ENCODE data around the gene PRKD3.
A peak's percentile ranks its signal among the peaks of the same experiment; 100 is the strongest.

PRKD3 gene

DNA sequence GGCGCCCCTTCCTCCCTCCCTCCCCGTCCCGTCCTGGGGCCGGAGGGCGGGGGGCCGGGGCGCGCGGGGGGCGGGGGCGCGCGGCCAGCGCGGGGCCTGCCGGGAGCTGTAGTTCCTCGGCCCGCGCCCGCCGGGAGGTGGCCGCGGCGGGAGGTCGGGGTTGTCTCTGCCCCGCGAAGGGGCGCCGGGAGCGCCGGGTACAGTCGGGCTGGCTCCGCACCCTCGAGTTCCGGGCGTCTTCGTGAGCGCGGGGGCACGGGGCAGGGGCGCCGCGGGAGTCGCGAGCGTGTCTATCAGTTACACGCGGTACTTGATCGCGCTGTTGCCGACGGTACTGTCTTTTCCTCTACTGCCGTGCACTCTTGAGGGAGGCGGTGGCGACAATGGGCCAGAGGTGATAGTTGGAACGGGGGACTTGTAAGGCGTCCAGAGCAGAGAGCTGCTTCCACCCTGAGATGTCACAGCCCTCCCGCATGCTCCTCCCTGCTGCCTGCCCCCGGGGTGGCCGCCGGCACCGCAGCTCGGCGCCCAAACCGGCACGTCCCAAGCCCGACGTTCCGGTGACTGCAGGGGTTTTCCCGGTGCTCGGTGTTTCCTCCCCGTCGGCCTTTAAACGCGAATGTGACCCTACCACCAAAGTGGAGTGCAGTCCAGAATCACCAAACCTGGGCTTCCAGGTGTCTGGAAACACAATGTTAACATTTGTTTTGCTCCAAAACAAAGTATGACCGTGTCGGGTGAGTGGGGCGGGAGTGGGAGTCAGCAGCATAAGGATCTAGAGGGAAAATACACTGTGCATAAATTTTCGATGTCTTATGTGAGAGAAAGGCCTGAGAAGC lies at the start of gene PRKD3:
PRKD3 (minus strand) TSS at position 48 of the 839 bp plus-strand sequence. CDS start 8,309 bp downstream, outside the sequence.
- peak; percentile 33 for DNase-seq

DNA sequence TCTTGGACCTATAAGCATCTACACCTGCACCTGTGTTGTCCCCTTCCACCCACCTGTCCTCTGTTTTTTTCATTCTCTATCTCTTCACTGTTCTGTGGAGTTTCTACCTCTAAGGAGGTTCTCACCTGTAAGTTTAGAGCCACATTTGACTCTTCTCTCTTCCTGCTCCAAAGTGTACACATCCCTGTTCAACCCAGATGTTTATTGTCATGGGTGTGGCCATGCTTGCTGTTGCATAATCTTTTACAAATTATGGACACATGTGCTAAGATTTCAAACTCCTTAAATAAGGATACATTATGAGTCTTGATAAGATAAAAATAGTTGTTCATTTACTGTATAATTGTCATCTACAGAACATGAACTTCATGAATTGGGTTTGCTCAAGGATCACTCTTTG lies 47.4 kb upstream of the PRKD3 start:
- no peak for DNase-seq

DNA sequence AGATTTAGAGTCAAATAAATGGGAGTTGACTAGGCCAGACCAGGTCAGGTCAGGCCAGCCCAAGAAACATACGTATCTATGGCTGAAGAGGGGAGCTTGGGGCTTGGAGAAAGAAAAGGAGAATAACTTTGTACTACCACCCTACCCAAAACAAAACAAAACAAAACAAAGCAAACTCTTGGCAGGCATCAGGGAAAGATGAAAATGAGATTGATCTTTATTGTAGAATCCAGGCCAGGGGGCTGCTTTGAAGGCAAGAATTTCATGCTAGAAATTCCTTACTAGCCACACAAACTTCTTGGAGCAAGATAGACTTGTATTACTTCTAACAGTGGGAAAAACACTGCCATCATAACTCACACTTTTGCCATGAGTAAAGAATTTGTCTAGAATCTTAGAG lies 46.0 kb upstream of the PRKD3 start:
- DNase-seq = no peak

DNA sequence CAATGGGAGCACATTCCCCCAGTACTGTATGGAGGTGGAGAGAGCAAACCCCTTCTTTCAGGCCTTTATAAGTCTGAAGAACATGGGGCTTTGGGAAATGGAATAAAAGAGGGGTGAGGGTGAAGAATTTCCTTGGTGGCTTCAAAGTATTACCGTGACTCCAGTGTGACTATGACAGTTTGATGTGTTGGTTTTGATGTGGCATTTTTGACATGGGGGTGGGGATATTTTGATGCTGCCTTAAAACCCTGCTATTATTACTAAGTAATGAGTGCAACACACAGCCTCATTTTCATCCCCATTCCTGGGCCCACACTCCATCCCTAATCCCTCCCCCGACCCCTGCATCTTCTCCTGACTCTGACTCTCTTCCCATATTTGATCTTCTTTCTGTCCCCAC lies 43.4 kb upstream of the PRKD3 start:
- no peak for DNase-seq

DNA sequence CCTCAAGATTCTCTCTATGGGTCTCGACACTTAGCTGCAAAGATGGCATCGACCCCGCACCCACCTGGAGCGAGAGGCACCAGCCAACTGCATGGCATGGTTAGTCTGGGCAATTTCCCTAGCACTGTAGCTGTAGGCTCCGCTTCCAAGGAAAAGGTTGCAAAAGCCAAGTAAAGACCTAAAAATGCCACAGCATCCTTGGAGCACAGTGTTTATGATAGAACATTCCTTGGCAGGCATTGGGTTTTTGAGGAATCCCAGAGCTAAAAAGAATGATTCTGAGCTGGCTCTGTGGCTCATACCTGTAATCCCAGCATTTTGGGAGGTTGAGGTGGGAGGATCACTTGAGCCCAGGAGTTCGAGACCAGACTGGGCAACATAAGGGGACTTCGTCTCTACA lies 42.7 kb upstream of the PRKD3 start:
- DNase-seq = no peak

DNA sequence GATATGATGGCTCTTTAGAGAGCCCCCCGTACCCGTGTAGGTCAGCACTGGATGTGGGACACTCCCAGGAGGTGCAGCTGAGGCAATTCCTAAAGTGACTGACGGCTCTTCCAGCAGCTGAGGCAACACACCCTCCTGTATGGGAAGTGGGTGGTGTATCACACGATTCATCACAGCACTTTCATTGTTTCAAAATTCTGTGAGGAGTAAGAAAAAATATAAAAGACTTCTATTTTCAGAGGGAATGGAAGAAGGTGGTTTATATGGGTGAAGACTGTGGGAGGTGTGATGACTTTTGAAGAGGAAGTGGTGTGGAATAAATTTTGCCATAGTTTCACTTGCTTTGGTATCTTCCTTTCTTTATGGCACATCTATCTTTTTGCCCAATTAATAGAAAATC lies 42.1 kb upstream of the PRKD3 start:
- DNase-seq = no peak

DNA sequence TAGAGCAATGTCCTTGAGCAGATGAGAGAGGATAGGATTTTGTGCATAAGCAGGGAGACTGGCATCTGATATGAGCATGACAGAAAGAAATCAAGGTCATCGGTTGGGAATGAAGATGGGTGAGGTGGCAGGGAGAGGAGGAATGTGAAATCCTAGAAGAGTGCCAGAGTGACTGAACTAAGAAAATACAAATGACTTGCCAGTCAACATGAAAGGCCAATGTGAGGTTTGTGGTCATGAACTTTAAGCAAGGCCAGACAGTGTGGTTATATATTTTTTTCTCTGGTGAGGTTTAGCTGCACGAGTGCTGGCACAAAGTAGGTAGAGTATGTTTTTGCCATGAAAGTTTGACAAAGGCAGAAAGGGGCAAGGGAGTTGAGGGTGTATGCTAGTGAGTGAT lies 41.0 kb upstream of the PRKD3 start:
- DNase-seq = peak; percentile 18

DNA sequence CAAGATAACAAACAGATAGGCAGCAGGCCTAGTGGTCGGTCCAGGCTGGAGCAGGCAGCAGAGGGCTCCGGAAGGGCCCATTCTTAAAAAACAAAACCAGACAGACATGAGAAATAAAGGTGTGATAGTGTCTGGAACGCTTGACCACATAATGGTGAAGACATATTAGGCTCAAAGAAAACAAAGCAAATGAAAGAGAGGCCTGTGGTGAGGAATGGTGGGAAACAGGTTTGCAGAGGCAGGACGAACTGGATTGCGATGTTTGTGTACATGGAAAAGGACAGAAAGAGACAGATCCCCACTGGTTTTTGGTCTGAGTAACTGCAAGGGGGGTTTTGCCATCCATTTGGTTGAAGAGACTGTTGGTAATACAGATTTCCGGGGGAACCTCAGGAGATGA lies 39.7 kb upstream of the PRKD3 start:
- DNase-seq = no peak

DNA sequence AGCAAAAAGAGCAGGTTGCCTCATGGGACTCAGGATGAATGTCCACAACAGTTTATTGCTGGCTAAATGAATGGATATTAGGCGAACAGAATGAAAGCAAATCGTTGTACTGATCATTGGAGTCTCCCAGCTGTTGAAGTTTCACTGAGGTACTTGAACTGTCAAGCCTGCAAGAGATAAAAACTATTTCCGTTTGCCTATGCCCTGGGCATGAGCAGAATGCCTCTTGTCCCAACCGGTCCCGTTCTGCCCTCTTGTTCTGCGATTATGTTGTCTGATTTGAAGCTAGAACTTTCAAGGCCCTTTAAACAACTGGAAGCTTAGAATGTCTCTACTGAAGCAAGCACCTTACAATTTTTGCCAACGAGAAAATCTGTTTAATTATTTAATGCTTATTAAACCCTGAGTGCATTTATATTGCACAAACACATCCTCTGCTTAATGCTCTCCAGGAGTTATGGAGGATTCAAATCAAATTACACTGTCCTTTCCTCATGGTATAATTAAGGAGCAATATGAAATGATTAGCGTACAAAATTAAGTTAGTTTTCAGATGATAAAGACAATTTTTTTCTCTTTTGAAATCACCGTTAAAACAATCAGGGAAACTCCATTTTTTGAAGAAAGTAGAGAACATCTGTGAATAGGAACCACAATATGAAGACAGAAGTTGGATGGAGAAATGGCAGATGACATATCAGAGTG lies 37.5 kb upstream of the PRKD3 start:
- DNase-seq = no peak

DNA sequence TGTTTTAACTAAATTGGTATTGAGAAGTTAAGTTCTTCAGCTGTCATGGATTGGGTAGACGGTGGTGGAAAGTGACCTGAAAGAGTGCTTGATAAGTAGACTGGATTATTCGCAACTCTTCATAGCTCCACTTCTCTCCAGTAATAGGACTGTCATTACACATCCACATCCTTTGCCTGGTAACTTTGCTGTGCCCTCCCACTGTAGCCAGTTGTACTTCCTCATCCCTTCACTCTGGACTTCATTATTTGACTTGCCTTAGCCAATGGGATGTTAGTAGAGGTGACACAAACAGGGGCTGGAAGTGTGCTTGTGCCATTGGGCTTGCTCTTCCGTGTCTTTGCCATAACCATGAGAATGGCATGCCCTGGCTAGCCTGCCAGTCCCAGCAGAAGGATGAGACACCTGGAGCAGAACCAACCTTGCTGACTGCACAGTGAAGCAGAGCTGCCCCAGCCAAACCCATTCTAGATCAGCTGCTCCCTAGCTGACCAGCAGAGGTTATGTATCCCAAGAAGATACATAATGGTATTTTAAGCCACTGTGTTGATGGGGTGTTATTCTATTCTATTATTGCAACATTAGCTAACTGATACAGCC lies 36.7 kb upstream of the PRKD3 start:
- no peak for DNase-seq

DNA sequence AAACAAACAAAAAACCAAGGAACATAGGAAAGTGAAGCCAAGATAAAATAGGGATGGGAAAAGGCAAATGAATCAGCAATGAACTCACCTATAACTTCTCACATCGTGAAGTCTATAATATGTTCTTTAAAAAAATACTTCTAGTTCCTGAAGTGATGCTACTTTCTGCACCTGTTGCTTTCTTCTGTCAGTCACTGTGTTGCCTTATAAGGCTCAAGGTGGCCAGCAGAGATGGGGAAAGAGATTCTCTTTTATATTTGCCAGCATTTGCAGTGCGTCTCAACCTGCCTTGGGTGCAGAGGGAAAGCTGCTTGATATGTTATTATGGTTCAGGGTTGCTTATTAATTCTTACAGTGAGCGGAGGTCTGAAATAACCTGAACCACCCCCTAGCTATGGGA lies 33.8 kb upstream of the PRKD3 start:
- DNase-seq = no peak

DNA sequence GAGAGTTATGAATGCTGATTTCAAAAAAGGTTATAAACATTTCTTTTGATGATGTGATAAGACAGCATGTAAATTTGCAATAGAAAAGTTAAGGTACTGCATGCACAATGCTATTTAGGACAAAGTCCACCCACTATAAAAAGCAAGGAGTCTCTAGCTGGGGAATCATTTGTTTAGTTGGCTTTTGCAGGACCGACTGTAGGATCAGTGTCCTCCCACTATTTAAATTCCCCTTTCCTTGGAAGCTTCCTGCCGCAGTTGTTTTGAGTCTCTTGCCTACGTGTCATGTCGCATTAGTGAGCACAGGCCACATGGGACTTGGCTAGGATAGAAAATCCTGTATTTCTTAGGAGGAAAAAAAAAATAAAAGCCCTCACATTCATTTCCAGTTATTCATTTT lies 32.9 kb upstream of the PRKD3 start:
- DNase-seq = no peak

DNA sequence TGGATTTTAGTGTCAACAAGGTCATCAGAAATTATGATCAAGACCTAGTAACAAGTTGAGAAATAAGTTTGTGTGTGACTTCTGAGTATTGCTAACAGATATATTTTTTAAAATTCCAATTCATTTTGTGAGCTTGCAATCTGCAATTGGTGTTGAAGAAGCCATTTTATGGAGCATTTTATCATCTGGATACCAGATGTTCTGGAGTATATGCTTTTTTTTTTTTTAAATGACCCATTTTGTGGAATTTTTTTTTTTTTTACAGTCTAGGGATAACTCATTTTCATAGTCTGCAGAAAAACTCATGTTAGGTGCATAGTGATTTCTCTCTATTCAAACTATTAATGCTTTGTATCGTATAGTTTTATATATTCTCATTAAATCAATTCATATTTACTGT lies 32.4 kb upstream of the PRKD3 start:
- DNase-seq = no peak

DNA sequence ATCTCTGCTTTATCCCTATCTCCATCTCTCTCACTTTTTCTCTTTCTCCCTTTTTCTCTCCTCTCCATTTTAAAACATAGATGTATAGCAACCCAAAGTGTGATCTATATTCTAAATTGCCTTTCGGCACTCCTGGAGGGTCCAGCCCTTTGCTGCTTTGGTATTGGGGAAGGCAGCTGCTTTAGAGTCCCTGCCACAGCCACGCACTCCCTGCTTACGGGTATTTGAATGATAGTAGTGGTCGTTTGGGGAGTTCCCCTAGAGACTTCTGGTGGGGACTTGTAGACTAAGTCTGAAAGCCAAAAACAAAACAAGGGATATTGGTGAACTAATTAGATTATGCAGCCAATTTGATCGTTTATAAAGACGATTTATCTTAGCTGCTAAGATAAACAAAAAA lies 31.7 kb upstream of the PRKD3 start:
- no peak for DNase-seq

DNA sequence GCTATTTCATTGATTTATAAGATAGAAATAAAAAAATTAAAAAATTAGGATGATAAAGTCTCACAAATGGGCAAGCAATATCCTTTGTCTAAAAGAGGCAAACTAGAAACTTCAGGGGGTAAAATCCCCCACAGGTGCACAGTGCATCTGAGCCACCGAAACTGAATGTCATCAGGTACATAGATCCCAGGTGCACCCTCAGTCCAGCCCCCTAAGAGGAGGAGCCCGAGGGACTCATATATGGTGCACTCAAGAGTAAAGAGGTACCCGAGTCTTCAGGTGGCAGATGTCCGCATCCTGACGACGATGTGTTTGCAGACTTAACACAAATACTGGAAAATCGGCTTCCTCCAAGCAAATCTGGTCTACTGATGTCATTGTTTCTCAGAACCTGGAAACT lies 31.1 kb upstream of the PRKD3 start:
- DNase-seq = no peak

DNA sequence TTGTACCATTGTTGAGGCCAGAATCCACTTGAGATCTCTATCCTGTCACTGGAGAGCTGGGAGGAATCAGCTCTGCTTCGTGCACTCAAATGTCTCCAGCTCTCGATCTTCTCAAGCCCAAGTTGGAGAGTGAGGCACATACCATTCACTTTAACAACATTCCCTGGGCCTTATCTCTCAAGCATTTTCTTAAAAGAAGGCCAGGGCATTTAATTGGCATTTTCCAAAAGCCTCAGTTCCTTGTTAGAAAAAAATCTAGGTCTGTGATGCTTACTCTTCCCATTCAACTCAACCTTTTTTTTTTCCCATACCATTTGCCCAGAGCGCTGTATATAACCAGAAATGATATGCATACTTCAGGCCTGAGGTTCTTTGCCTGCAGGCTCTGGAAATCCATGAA lies 29.9 kb upstream of the PRKD3 start:
- no peak for DNase-seq

DNA sequence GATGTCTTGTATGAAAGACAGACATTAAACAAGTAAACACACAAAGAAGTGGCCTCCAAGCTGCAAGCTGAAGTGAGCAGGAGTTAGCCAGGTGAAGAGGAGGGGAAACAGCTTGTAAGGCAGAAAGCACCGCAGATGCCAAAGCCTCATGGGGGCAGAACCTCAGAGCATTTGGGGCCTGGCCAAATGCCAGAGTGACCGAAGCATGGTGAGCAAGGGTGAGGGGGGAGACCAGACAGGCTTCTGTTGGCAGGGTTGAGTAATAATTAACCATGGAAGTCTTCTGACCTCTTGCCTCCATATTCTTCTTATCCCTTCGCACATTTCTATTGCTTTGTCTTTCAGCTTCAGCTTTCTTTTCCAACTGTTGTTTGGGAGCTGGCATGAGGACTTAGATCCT lies 25.4 kb upstream of the PRKD3 start:
- DNase-seq = no peak

DNA sequence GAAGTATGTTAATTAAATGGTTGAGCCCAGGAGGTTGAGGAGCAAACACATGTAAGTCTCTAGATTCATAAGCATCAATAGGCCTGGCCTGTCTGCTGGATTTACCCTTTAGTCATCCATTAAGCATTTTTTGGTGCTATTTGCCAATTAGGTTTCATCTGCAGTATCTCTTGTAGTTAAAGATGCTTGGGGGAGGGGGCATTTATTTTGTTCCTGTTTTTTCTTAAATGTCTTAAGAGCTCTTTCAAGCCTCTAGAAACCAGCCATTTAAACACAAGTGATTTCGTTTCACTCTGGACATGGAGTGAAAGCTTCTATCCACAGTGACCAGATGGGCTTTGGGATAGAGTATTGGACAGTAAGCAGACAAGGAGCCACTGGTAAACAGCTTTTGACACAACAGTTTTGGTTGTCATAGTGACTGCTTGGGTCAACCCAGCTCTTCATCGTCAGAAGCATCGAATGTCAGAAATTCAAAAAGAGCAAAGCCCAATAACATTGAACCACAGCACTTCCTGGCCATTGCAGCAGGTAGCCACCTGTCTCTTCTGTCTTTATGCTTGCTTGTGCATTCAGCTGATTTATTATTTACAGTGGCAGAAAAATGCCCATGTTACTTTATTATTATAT lies 24.7 kb upstream of the PRKD3 start:
- no peak for DNase-seq

DNA sequence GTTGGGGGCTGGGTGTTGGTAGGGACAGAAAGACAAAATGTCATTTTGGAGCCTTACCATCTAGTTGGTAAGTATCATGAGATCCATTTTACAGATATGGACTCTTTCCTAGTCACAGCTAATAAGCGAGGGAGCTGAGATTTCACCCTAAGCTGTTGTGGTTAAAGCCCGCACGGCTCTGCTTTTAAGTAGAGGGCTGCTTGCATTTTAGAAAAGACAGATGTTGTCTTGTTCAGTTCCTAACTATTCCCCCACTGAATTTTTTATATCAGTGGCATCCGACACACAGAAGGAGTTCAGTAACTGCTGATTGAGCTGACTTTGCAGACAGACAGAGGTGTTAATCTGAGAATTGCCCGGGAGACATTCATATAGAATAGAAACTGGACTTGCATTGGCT lies 23.5 kb upstream of the PRKD3 start:
- no peak for DNase-seq

DNA sequence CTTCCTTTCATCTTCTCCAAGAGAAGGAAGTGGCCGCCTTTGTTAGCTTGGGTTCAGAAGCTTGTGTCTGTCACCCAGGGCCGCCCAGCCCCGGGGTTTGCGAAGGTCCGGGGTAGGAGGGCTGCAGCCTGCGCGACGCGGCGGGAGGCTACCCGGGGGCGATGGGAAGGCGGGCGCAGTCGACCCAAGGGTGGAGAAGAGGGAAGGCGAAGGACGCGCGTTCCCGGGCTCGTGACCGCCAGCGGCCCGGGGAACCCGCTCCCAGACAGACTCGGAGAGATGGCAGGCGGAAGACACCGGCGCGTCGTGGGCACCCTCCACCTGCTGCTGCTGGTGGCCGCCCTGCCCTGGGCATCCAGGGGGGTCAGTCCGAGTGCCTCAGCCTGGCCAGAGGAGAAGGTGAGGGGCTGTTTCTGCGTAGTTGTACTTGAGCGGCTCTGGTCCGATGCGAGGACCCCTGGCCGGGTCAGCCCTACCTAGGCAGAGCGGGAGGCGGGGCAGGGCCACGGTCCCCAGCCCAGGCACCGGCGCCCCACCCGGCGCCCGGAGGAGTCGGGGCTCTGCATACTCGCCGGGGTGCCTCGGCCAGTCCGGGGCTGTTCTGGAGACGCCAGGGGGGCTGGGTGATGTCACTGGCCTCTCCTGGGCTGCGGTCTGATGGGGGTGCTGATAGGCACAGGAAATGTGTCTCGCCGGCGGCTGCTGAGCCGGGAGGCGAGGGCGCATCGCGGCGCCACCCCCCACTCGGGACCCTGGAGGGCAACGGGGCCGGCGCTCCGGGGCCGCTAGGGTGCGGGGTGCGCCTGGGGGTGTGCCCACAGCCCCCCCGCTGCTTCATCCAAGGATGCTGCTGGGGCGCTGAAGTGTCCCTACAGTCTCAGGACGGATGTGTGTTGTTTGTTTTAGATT lies 20.1 kb upstream of the PRKD3 start, which contains the start of gene QPCT:
QPCT (plus strand) TSS at position 178 of the 909 bp plus-strand sequence; CDS start at position 280, 102 bp downstream.
- peak; percentile 80 for DNase-seq

DNA sequence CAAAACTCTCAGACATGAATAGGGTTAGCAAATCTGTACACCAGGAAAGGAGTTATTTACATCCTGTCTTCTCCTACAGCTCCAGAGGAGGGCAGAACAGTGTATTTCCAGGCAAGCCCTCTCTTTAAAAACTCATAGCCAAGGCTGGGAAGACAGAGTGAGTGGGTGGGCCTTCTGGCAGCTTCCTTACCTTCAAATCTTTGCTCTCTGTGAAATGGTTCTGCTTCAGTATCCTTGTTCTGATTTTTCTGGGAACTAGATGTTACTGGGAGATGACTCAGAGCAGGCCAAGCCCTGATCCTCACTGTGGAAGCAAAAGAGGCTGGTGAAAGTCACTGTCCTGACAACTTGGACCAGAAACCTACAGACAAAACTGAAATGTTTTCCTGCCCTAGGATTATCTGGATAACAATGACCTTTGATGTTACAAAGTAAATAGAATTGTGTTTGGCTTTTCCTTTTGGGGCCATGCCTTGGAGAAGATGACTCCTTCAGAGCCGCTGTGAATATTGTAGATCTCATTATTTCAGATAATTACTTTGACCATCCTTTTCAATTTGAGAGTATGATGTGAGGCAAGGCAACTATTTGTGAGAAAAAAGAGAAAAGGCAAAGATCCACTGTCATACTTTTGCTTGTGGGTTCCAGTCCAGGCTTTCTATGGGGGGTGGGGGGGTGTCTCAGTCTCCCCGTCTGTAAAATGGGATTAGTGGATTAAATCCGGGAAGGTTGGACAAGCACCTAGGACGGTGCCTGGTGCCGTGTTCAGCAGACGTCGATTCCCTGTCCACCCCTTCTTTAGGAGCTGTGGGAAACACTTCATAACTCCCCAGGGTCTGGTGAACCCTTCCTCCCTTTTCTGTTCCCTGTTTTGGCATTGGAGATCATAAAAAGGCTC lies 19.2 kb upstream of the PRKD3 start:
- no peak for DNase-seq

Measured in CD4-positive, alpha-beta T cell treated with Interleukin-4 for 4 hours (primary cell).